Stimulated activated CD8-positive, alpha-beta memory T cell treated with anti-CD3 and anti-CD28 coated beads, Interleukin-7, amount 100 ng/mL, for 1 hour (primary cell): ENCODE results near the gene BMS1.
"Not testable (repeated sequence)": the region's sequence is repeated elsewhere in the genome, so short reads cannot be mapped to it uniquely, and the experiment has no call there.

Experiments
- DNase-seq, 2 donors: peaks; one replicate each; pipeline ENCODE4 v3.0.0-alpha.2; 2020; ENCODE audit warnings: low read depth in 2 of 2

Gene BMS1, protein sequence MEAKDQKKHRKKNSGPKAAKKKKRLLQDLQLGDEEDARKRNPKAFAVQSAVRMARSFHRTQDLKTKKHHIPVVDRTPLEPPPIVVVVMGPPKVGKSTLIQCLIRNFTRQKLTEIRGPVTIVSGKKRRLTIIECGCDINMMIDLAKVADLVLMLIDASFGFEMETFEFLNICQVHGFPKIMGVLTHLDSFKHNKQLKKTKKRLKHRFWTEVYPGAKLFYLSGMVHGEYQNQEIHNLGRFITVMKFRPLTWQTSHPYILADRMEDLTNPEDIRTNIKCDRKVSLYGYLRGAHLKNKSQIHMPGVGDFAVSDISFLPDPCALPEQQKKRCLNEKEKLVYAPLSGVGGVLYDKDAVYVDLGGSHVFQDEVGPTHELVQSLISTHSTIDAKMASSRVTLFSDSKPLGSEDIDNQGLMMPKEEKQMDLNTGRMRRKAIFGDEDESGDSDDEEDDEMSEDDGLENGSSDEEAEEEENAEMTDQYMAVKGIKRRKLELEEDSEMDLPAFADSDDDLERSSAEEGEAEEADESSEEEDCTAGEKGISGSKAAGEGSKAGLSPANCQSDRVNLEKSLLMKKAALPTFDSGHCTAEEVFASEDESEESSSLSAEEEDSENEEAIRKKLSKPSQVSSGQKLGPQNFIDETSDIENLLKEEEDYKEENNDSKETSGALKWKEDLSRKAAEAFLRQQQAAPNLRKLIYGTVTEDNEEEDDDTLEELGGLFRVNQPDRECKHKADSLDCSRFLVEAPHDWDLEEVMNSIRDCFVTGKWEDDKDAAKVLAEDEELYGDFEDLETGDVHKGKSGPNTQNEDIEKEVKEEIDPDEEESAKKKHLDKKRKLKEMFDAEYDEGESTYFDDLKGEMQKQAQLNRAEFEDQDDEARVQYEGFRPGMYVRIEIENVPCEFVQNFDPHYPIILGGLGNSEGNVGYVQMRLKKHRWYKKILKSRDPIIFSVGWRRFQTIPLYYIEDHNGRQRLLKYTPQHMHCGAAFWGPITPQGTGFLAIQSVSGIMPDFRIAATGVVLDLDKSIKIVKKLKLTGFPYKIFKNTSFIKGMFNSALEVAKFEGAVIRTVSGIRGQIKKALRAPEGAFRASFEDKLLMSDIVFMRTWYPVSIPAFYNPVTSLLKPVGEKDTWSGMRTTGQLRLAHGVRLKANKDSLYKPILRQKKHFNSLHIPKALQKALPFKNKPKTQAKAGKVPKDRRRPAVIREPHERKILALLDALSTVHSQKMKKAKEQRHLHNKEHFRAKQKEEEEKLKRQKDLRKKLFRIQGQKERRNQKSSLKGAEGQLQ

GRCh38 chr10:42782446-42783180, at the start of gene BMS1:
Gene BMS1, plus strand, starts transcription at chr10:42782795. Its CDS starts 1,600 bp downstream, at chr10:42784395.
- DNase-seq: peak; percentile 70 to 73

- DNase-seq: no peak
Observed at GRCh38 chr10:42734536-42734935, 48.1 kb upstream of the BMS1 start.

DNA sequence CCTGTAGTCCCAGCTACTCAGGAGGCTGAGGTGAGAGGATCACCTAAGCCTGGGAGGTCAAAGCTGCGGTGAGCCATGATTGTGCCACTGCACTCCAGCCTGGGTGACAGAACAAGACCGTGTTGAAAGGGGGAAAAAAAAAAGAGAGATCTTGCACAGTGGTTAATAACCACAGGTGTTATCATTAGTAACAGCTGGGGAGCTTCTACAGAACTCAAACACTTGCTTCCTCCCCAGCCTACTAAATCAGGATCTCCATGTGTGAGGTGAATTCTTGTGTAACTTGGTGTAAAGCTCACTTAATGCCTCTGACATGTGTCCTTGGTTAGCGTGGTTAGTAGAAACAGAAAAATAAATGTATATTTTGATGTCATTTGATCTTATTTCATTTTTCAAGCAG, 43.9 kb upstream of the BMS1 start:
- DNase-seq: no peak

GRCh38 chr10:42741536-42741935, 41.1 kb upstream of the BMS1 start:
- DNase-seq: not testable (repeated sequence)

DNA sequence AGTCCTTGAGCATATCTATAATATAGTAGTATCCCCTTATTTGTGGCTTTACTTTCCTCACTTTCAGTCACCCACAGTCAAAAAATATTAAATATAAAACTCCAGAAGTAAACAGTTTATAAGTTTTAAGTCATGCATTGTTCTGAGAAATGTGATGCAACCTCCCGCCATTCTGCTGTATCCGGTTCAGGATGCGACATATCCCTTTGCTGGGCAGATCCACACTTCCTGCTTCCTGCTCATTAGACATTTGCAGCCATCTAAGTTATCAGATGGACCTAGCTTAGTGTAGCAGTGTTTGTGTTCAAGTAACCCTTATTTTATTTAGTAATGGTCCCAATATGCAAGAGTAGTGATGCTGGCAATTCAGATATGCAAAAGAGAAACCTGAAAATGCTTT, 38.9 kb upstream of the BMS1 start:
- DNase-seq: no peak

GRCh38 chr10:42744134-42744701, 38.4 kb upstream of the BMS1 start:
- no peak for DNase-seq

- peak; percentile 24 to 49 for DNase-seq
Observed at GRCh38 chr10:42753126-42753506, 29.5 kb upstream of the BMS1 start.

DNA sequence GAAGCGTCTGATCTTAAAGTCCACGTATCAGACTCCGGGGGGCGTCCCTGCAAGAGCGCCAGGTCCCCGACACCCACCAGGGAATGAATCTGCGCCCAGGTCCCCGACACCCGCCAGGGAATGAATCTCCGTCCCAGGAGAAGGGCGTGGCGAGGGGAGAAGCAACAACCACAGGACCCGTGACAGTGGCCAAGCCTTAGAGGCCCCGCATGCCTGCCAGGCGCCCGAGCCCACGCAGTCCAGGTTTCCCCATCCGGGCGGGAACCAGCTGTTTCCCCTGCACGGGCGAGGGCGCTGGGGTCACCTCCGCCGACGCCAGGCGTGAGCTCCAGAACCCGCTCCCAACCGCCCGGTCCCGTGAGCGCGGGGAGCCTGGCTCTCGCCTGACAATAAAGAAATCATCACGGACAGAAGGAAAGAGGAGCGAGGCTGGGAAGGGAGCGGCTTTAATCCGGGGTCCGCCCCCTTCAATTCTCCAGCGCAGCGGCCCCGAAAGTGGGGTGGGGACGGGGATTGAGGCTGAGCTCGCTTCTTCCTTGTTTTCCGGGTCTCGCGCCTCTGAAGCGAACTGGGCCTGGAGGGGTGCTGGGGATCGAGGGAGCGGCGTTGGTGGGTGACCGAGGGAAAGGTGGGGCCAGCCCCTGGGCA, 29.0 kb upstream of the BMS1 start:
- DNase-seq: no peak

GRCh38 chr10:42754155-42755027, 28.2 kb upstream of the BMS1 start:
- no peak for DNase-seq

GRCh38 chr10:42755028-42755451, 27.6 kb upstream of the BMS1 start:
- DNase-seq: no peak

DNA sequence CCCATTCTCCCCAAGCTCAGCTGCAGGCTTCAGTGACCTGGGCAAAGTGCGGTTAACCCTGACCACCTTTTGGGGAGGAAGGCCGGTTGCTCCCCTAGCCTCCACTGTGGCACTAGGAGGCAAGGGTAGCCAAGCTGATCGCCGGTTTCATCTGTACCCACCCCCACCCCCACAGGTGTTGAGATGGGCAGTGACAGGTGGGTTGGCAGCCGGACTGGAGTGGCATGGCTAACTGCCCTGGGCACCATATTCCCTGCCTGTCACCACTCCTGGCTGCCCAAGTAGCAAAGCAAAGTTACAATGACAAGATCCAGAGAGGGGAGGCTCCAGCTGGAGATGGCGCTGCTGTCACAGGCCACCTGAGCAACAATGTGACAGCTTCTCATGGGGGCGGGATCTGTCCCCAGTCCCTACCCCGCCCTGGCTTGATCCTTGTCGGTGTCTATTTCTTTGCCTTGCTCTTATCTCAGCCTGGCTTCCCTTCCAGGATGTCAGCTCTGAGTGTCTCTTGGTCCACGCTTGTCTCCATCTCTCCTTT, 27.0 kb upstream of the BMS1 start:
- DNase-seq: no peak

DNA sequence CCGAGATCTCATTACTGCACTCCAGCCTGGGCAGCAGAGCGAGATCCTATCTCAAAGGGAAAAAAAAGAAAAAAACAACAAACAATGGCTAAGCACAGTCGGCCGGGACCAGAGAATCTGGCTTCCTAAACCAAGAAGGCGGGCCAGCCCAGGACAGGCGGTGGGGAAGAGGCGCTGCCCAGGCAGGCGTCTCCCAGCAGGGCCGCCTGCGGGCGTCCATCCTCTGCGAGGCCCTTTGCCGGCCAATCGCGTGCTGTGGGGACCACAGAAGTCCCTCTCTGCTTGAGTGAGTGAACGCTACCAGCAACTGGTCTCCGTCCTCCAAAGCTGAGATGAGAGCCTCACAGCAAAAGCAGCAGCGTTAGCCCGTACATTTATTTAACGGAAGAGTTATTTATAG, 14.7 kb upstream of the BMS1 start:
- no peak for DNase-seq

- no peak for DNase-seq
Observed at GRCh38 chr10:42768581-42769152, 13.9 kb upstream of the BMS1 start.

- no peak for DNase-seq
Observed at GRCh38 chr10:42769173-42769572, 13.4 kb upstream of the BMS1 start.

- DNase-seq: no peak
Observed at GRCh38 chr10:42769673-42770072, 12.9 kb upstream of the BMS1 start.

GRCh38 chr10:42776681-42777080, 5.9 kb upstream of the BMS1 start:
- no peak for DNase-seq

GRCh38 chr10:42780456-42780855, 2.1 kb upstream of the BMS1 start:
- DNase-seq: no peak

- DNase-seq: no peak
Observed at GRCh38 chr10:42781893-42782445, 626 bp upstream of the BMS1 start.

DNA sequence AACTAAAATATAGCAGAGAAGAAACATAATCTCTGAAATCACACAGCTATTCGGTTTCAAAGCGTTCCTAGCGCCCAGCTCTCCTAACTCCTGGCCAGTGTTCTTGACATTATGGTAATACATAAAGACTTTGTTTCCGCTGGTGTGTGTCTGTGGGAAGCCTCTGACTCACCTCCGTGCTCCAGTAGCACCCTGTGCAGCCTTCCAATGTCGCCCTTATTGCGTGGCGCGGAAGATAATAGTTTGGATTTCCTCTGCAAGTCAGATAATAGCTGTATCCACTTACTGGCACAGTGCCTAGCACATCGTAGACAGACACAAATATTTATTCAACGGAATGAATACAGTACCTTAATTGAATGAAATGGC, 570 bp downstream of the BMS1 start:
- DNase-seq: no peak
